ENCODE measurements around the gene RPS26. TPM values are rescaled to one million over a fixed set of nuclear protein-coding genes. Genes with fewer than 3 reads are reported as not detected.
A peak's percentile ranks its signal among the peaks of the same experiment; 100 is the strongest.

RPS26 gene
- total RNA-seq, 4 donors from 2014 or later: 381 to 1,639 (median 1,040) TPM

GRCh38 chr12:56078931-56079722 lies 37.4 kb downstream of the RPS26 start:
- Histone ChIP-seq H3K36me3 (peaks cover 0 to 22% (median 0%) of the 10 kb centered on the region in 3 donors), H3K4me3 (peak overlapping the region; percentile 67 to 82 (median 78)), H3K27ac (peak overlapping the region; percentile 90 to 99 (median 94)), H3K9me3 (no peaks in the 10 kb centered on the region), H3K4me1 (peaks cover 4 to 60% (median 6%) of the 10 kb centered on the region in 3 donors), H3K27me3 (peaks cover 0 to 12% (median 0%) of the 10 kb centered on the region in 4 donors)
- 1 to 7% methylated on average over 27 to 39 of the region's 50 CpGs for WGBS, 2 donors
- TF ChIP-seq POLR2A (IDR thresholded peaks at IDR 0.05) (peak in 1 of 4 donors; percentile 14), CTCF (IDR thresholded peaks at IDR 0.05) (peak; percentile 18 to 94 (median 82))
- intact Hi-C loops (cut with DNase I): no loop called here
- no peak for DNase-seq

GRCh38 chr12:56079723-56080555 lies 38.2 kb downstream of the RPS26 start, which contains the start of gene ERBB3:
TSS of gene ERBB3 (plus strand) at chr12:56080165. CDS start at chr12:56080301, 136 bp downstream.
- TF ChIP-seq POLR2A (IDR thresholded peaks at IDR 0.05): peak in 2 of 4 donors; percentile 36 to 63
- TF ChIP-seq CTCF (IDR thresholded peaks at IDR 0.05): peak in 3 of 6 experiments; percentile 18 to 48 (median 32)
- intact Hi-C loops (cut with DNase I): no loop called here
- peaks cover 0 to 12% (median 0%) of the 10 kb centered on the region in 4 donors for H3K27me3 ChIP-seq
- H3K27ac ChIP-seq: peak within 1 kb of the TSS; percentile 90 to 99 (median 94)
- H3K9me3 ChIP-seq: no peaks in the 10 kb centered on the region
- peaks cover 4 to 63% (median 6%) of the 10 kb centered on the region in 3 donors for H3K4me1 ChIP-seq
- DNase-seq: no peak
- peak within 1 kb of the TSS; percentile 67 to 82 (median 78) for H3K4me3 ChIP-seq
- H3K36me3 ChIP-seq: peaks cover 0 to 30% (median 0%) of the 10 kb centered on the region in 3 donors
- WGBS, 2 donors: 1% methylated on average over 15 to 29 of the region's 59 CpGs

GRCh38 chr12:56080556-56081138 lies 38.9 kb downstream of the RPS26 start:
- intact Hi-C loops (cut with DNase I): no loop called here
- peaks cover 4 to 71% (median 6%) of the 10 kb centered on the region in 3 donors for H3K4me1 ChIP-seq
- no peak for DNase-seq
- H3K27ac ChIP-seq: peak overlapping the region; percentile 90 to 99 (median 94)
- peaks cover 0 to 37% (median 0%) of the 10 kb centered on the region in 3 donors for H3K36me3 ChIP-seq
- TF ChIP-seq POLR2A (IDR thresholded peaks at IDR 0.05) (peak in 1 of 4 donors; percentile 36), CTCF (IDR thresholded peaks at IDR 0.05) (no peak)
- WGBS, 2 donors: 37% methylated on average over 2 of the region's 20 CpGs; no CpG with 5 or more reads in 1 of the 2 donors
- peak overlapping the region; percentile 67 to 82 (median 78) for H3K4me3 ChIP-seq
- peaks cover 0 to 12% (median 0%) of the 10 kb centered on the region in 4 donors for H3K27me3 ChIP-seq
- H3K9me3 ChIP-seq: no peaks in the 10 kb centered on the region

- no peak for TF ChIP-seq CTCF (IDR thresholded peaks at IDR 0.05)
- TF ChIP-seq POLR2A (IDR thresholded peaks at IDR 0.05): no peak
- H3K27ac ChIP-seq: peak overlapping the region; percentile 90 to 99 (median 94)
- H3K4me1 ChIP-seq: peaks cover 4 to 81% (median 6%) of the 10 kb centered on the region in 3 donors
- peaks cover 0 to 12% (median 0%) of the 10 kb centered on the region in 4 donors for H3K27me3 ChIP-seq
- intact Hi-C loops (cut with DNase I): no loop called here
- peak overlapping the region; percentile 67 to 82 (median 78) for H3K4me3 ChIP-seq
- DNase-seq: no peak
- 45 to 71% methylated on average over 1 to 5 of the region's 6 CpGs for WGBS, 2 donors
- H3K36me3 ChIP-seq: peaks cover 0 to 42% (median 0%) of the 10 kb centered on the region in 3 donors
- H3K9me3 ChIP-seq: no peaks in the 10 kb centered on the region
These were observed 40.0 kb downstream of the RPS26 start for GRCh38 chr12:56081393-56082347.

Data from esophagus squamous epithelium (tissue), 5 donors.